Activated CD4-positive, alpha-beta T cell treated with anti-CD3 and anti-CD28 coated beads, Interleukin-2, amount 10 ng/mL, durations not matched to agents 24 days and 14 days (primary cell): ENCODE data around the gene GABBR2. TPM values are rescaled to one million over a fixed set of nuclear protein-coding genes. Genes with fewer than 3 reads are reported as not detected.

Source experiments
- DNase-seq: peaks from one replicate; pipeline ENCODE4 v3.0.0; 2022
- H3K27ac Mint-ChIP-seq: one replicate; pipeline ENCODE4 v1.8.0; 2022; ENCODE audit warnings: mild to moderate bottlenecking, mixed read lengths
- H3K27me3 Mint-ChIP-seq: one replicate; pipeline ENCODE4 v1.8.0; 2022; ENCODE audit warnings: mixed read lengths
- H3K36me3 Mint-ChIP-seq: one replicate; pipeline ENCODE4 v1.8.0; 2022; ENCODE audit warnings: low read depth, mild to moderate bottlenecking, mixed read lengths
- H3K4me1 Mint-ChIP-seq: one replicate; pipeline ENCODE4 v1.8.0; 2021; ENCODE audit warnings: mixed read lengths
- H3K4me3 Mint-ChIP-seq: one replicate; pipeline ENCODE4 v1.8.0; 2022; ENCODE audit warnings: mild to moderate bottlenecking, moderate library complexity, mixed read lengths
- H3K9me3 Mint-ChIP-seq: one replicate; pipeline ENCODE4 v1.8.0; 2021; ENCODE audit warnings: mixed read lengths
- intact Hi-C: fragments of 100-400 bp; cut with micrococcal nuclease; formaldehyde crosslinking; loops from one replicate; pipeline ENCODE4 v1.15.1; 2023
- total RNA-seq: library from RNA; stranded (reverse); gene quantifications from 2 replicates; pipeline ENCODE4 v1.2.3, GENCODE V29; 2022

Gene GABBR2
- total RNA-seq, 1 donor from 2014 or later = not detected

- intact Hi-C loops = no loop called here
- Mint-ChIP-seq H3K4me3 (no peak overlapping the region), H3K9me3 (no peaks in the 10 kb centered on the region), H3K27me3 (no peaks in the 10 kb centered on the region), H3K27ac (no peak overlapping the region), H3K36me3 (no peaks in the 10 kb centered on the region), H3K4me1 (no peaks in the 10 kb centered on the region)
- DNase-seq = no peak
These were observed 327.2 kb downstream of the GABBR2 start for GRCh38 chr9:98381311-98382103.

GRCh38 chr9:98380065-98380681, 328.6 kb downstream of the GABBR2 start:
- Mint-ChIP-seq H3K9me3 (no peaks in the 10 kb centered on the region), H3K36me3 (no peaks in the 10 kb centered on the region), H3K4me3 (no peak overlapping the region), H3K27me3 (no peaks in the 10 kb centered on the region), H3K4me1 (no peaks in the 10 kb centered on the region), H3K27ac (no peak overlapping the region)
- intact Hi-C loops = no loop called here
- no peak for DNase-seq

GRCh38 chr9:98379572-98379971, 329.2 kb downstream of the GABBR2 start:
- intact Hi-C loops = no loop called here
- no peak for DNase-seq
- no peaks in the 10 kb centered on the region for H3K4me1 Mint-ChIP-seq
- no peaks in the 10 kb centered on the region for H3K9me3 Mint-ChIP-seq
- no peak overlapping the region for H3K4me3 Mint-ChIP-seq
- no peaks in the 10 kb centered on the region for H3K27me3 Mint-ChIP-seq
- H3K36me3 Mint-ChIP-seq = no peaks in the 10 kb centered on the region
- H3K27ac Mint-ChIP-seq = no peak overlapping the region

- no peaks in the 10 kb centered on the region for H3K27me3 Mint-ChIP-seq
- H3K36me3 Mint-ChIP-seq = no peaks in the 10 kb centered on the region
- DNase-seq = no peak
- no peaks in the 10 kb centered on the region for H3K9me3 Mint-ChIP-seq
- no peaks in the 10 kb centered on the region for H3K4me1 Mint-ChIP-seq
- intact Hi-C loops = no loop called here
- no peak overlapping the region for H3K4me3 Mint-ChIP-seq
- no peak overlapping the region for H3K27ac Mint-ChIP-seq
These were observed 329.9 kb downstream of the GABBR2 start for GRCh38 chr9:98378794-98379193.

- H3K27ac Mint-ChIP-seq = no peak overlapping the region
- H3K27me3 Mint-ChIP-seq = no peaks in the 10 kb centered on the region
- no peaks in the 10 kb centered on the region for H3K36me3 Mint-ChIP-seq
- H3K9me3 Mint-ChIP-seq = no peaks in the 10 kb centered on the region
- intact Hi-C loops = no loop called here
- H3K4me1 Mint-ChIP-seq = no peaks in the 10 kb centered on the region
- no peak overlapping the region for H3K4me3 Mint-ChIP-seq
- no peak for DNase-seq
These were observed 330.4 kb downstream of the GABBR2 start for GRCh38 chr9:98378206-98378780.

GRCh38 chr9:98375138-98375726, 333.5 kb downstream of the GABBR2 start:
- Mint-ChIP-seq H3K27me3 (peaks cover 1% of the 10 kb centered on the region), H3K4me1 (no peaks in the 10 kb centered on the region), H3K36me3 (no peaks in the 10 kb centered on the region), H3K9me3 (no peaks in the 10 kb centered on the region), H3K4me3 (no peak overlapping the region), H3K27ac (no peak overlapping the region)
- no peak for DNase-seq
- intact Hi-C loops = no loop called here

GRCh38 chr9:98374385-98375051, 334.2 kb downstream of the GABBR2 start:
- Mint-ChIP-seq H3K36me3 (no peaks in the 10 kb centered on the region), H3K4me3 (no peak overlapping the region), H3K4me1 (no peaks in the 10 kb centered on the region), H3K9me3 (no peaks in the 10 kb centered on the region), H3K27me3 (peaks cover 1% of the 10 kb centered on the region), H3K27ac (no peak overlapping the region)
- DNase-seq = no peak
- intact Hi-C loops = no loop called here

- intact Hi-C loops = no loop called here
- H3K4me1 Mint-ChIP-seq = no peaks in the 10 kb centered on the region
- peaks cover 1% of the 10 kb centered on the region for H3K27me3 Mint-ChIP-seq
- no peak overlapping the region for H3K4me3 Mint-ChIP-seq
- no peaks in the 10 kb centered on the region for H3K9me3 Mint-ChIP-seq
- no peak overlapping the region for H3K27ac Mint-ChIP-seq
- H3K36me3 Mint-ChIP-seq = no peaks in the 10 kb centered on the region
- no peak for DNase-seq
These were observed 335.1 kb downstream of the GABBR2 start for GRCh38 chr9:98373609-98374008.

- Mint-ChIP-seq H3K27ac (no peak overlapping the region), H3K4me3 (no peak overlapping the region), H3K4me1 (no peaks in the 10 kb centered on the region), H3K9me3 (peaks cover 3% of the 10 kb centered on the region), H3K36me3 (no peaks in the 10 kb centered on the region), H3K27me3 (peaks cover 1% of the 10 kb centered on the region)
- intact Hi-C loops = no loop called here
- no peak for DNase-seq
These were observed 336.5 kb downstream of the GABBR2 start for GRCh38 chr9:98372077-98372836.

GRCh38 chr9:98370976-98371315, 337.8 kb downstream of the GABBR2 start:
- H3K27me3 Mint-ChIP-seq = peaks cover 1% of the 10 kb centered on the region
- no peaks in the 10 kb centered on the region for H3K36me3 Mint-ChIP-seq
- H3K27ac Mint-ChIP-seq = no peak overlapping the region
- H3K9me3 Mint-ChIP-seq = peaks cover 10% of the 10 kb centered on the region
- intact Hi-C loops = no loop called here
- no peak overlapping the region for H3K4me3 Mint-ChIP-seq
- no peaks in the 10 kb centered on the region for H3K4me1 Mint-ChIP-seq
- DNase-seq = no peak

- Mint-ChIP-seq H3K27me3 (peaks cover 1% of the 10 kb centered on the region), H3K27ac (no peak overlapping the region), H3K9me3 (peaks cover 10% of the 10 kb centered on the region), H3K4me3 (no peak overlapping the region), H3K36me3 (no peaks in the 10 kb centered on the region), H3K4me1 (no peaks in the 10 kb centered on the region)
- no peak for DNase-seq
- intact Hi-C loops = no loop called here
These were observed 338.3 kb downstream of the GABBR2 start for GRCh38 chr9:98370300-98370975.

GRCh38 chr9:98369896-98370295, 338.8 kb downstream of the GABBR2 start:
- H3K4me3 Mint-ChIP-seq = no peak overlapping the region
- no peak overlapping the region for H3K27ac Mint-ChIP-seq
- peaks cover 2% of the 10 kb centered on the region for H3K36me3 Mint-ChIP-seq
- no peak for DNase-seq
- H3K27me3 Mint-ChIP-seq = peaks cover 1% of the 10 kb centered on the region
- H3K9me3 Mint-ChIP-seq = peaks cover 13% of the 10 kb centered on the region
- intact Hi-C loops = no loop called here
- H3K4me1 Mint-ChIP-seq = no peaks in the 10 kb centered on the region

GRCh38 chr9:98369471-98369870, 339.3 kb downstream of the GABBR2 start:
- H3K4me1 Mint-ChIP-seq = no peaks in the 10 kb centered on the region
- H3K27me3 Mint-ChIP-seq = peaks cover 1% of the 10 kb centered on the region
- no peak overlapping the region for H3K4me3 Mint-ChIP-seq
- peaks cover 2% of the 10 kb centered on the region for H3K36me3 Mint-ChIP-seq
- H3K9me3 Mint-ChIP-seq = peaks cover 13% of the 10 kb centered on the region
- no peak overlapping the region for H3K27ac Mint-ChIP-seq
- no peak for DNase-seq
- intact Hi-C loops = no loop called here
